GM18867 (cell line): ENCODE measurements around the gene SAMD15.
A peak's percentile ranks its signal among the peaks of the same experiment; 100 is the strongest.
"Not testable (repeated sequence)": the region's sequence is repeated elsewhere in the genome, so short reads cannot be mapped to it uniquely, and the experiment has no call there.

ENCODE experiments used
- ATAC-seq: cut with Tn5 transposase; IDR thresholded peaks from one replicate; pipeline ENCODE4 v1.9.1; 2021; ENCODE audit warnings: mild to moderate bottlenecking, moderate library complexity; ENCODE audit not compliant: unreplicated experiment

SAMD15 gene

GRCh38 chr14:77376771-77377501 lies at the start of gene SAMD15, which contains the start of gene TMED8:
TSS of gene SAMD15 (plus strand) at chr14:77377379. CDS start at chr14:77377419, 40 bp downstream.
TSS of gene TMED8 (minus strand) at chr14:77377094. CDS start at chr14:77377053, 41 bp downstream.
- peak; percentile 90 for ATAC-seq

GRCh38 chr14:77329872-77330271 lies 47.3 kb upstream of the SAMD15 start:
- ATAC-seq, result no peak

- ATAC-seq, result no peak
These were observed 41.6 kb upstream of the SAMD15 start for GRCh38 chr14:77335576-77335975.

- not testable (repeated sequence) for ATAC-seq
These were observed 39.9 kb upstream of the SAMD15 start for GRCh38 chr14:77337255-77337654.

GRCh38 chr14:77337880-77338279 lies 39.3 kb upstream of the SAMD15 start:
- ATAC-seq, result no peak

GRCh38 chr14:77338302-77338701 lies 38.9 kb upstream of the SAMD15 start:
- ATAC-seq, result no peak

GRCh38 chr14:77339407-77339806 lies 37.8 kb upstream of the SAMD15 start:
- ATAC-seq, result no peak

- no peak for ATAC-seq
These were observed 36.8 kb upstream of the SAMD15 start for GRCh38 chr14:77340389-77340788.

- ATAC-seq, result no peak
These were observed 34.3 kb upstream of the SAMD15 start for GRCh38 chr14:77342726-77343397.

- no peak for ATAC-seq
These were observed 33.5 kb upstream of the SAMD15 start for GRCh38 chr14:77343662-77344061.

- no peak for ATAC-seq
These were observed 32.7 kb upstream of the SAMD15 start for GRCh38 chr14:77344377-77344996.

GRCh38 chr14:77346495-77346894 lies 30.7 kb upstream of the SAMD15 start:
- ATAC-seq, result no peak

- ATAC-seq, result no peak
These were observed 29.4 kb upstream of the SAMD15 start for GRCh38 chr14:77347751-77348150.

GRCh38 chr14:77353469-77354141 lies 23.6 kb upstream of the SAMD15 start:
- no peak for ATAC-seq

GRCh38 chr14:77355811-77356210 lies 21.4 kb upstream of the SAMD15 start:
- ATAC-seq, result no peak

GRCh38 chr14:77356899-77357298 lies 20.3 kb upstream of the SAMD15 start:
- ATAC-seq, result no peak

- no peak for ATAC-seq
These were observed 17.6 kb upstream of the SAMD15 start for GRCh38 chr14:77359626-77360025.

- ATAC-seq, result no peak
These were observed 13.0 kb upstream of the SAMD15 start for GRCh38 chr14:77364146-77364545.

GRCh38 chr14:77369285-77369684 lies 7.9 kb upstream of the SAMD15 start:
- no peak for ATAC-seq

GRCh38 chr14:77372304-77372841 lies 4.8 kb upstream of the SAMD15 start:
- ATAC-seq, result peak; percentile 24
